ENCODE measurements around the gene SCARB1.

Gene SCARB1

GRCh38 chr12:124732275-124733075 is 131.2 kb downstream of the SCARB1 start:
- TF ChIP-seq ZNF274 (IDR thresholded peaks at IDR 0.05; ENCODE audit: low read depth, low read length), result no peak
- no peak overlapping the region for H3K4me3 ChIP-seq (ENCODE audit: low read length)

- no peak for TF ChIP-seq ZNF274 (IDR thresholded peaks at IDR 0.05; ENCODE audit: low read depth, low read length)
- H3K4me3 ChIP-seq (ENCODE audit: low read length), result no peak overlapping the region
Observed at GRCh38 chr12:124731869-124732268, 131.8 kb downstream of the SCARB1 start.

- H3K4me3 ChIP-seq (ENCODE audit: low read length), result no peak overlapping the region
- no peak for TF ChIP-seq ZNF274 (IDR thresholded peaks at IDR 0.05; ENCODE audit: low read depth, low read length)
Observed at GRCh38 chr12:124730455-124730932, 133.2 kb downstream of the SCARB1 start.

- TF ChIP-seq ZNF274 (IDR thresholded peaks at IDR 0.05; ENCODE audit: low read depth, low read length), result no peak
- H3K4me3 ChIP-seq (ENCODE audit: low read length), result no peak overlapping the region
Observed at GRCh38 chr12:124727922-124728321, 135.7 kb downstream of the SCARB1 start.

GRCh38 chr12:124727264-124727800 is 136.3 kb downstream of the SCARB1 start:
- H3K4me3 ChIP-seq (ENCODE audit: low read length), result no peak overlapping the region
- TF ChIP-seq ZNF274 (IDR thresholded peaks at IDR 0.05; ENCODE audit: low read depth, low read length), result no peak

Data from GM08714 (cell line).